Measurements from ENCODE around the gene FHIT.

DNA sequence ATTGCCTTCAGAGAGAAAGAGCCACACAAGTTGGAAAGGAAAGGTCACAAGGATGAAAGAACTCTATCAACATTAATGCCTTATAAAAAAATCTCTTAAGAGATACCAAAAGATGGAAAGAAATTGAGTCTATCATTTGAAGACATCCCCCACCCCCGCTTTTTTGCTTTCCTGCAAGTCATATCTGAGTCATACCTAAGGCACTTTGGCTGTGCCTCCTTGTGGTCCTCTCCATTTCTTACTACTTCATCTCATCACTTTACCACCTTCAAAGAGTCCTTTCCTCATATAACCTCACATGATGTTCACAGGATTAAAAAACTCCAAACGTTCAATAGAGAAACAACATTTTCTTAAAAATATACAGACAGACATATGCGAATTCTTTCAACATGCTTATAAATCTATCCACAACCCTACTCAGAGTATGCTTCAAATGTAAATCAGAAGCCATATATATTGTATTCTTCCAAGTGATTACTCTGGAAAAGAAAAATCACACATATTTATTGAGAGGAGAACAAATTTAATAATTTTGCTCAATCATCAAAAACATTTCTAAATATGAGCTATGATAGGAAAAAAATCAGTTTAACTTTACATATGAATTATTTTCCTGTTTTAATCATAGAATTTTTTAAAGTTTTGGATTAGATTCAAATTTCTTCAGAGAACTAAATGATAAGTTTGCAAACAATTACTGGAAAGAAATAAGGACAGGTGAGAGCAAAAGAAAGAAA lies 1197.6 kb downstream of the FHIT start:
- TF ChIP-seq FOXP2 (optimal IDR thresholded peaks at IDR 0.05; ENCODE audit: borderline replicate concordance, extremely low read depth, extremely low read length, insufficient read depth) (no peak), POLR2AphosphoS5 (IDR thresholded peaks at IDR 0.05; ENCODE audit: low read depth, low read length) (no peak)
